Measurements from ENCODE around the gene IFIT3. TPM values are rescaled to one million over a fixed set of nuclear protein-coding genes. Genes with fewer than 3 reads are reported as not detected.

The IFIT3 gene
- total and polyA plus RNA-seq, 12 donors = 8.1 to 88.6 (median 26.7) TPM

DNA sequence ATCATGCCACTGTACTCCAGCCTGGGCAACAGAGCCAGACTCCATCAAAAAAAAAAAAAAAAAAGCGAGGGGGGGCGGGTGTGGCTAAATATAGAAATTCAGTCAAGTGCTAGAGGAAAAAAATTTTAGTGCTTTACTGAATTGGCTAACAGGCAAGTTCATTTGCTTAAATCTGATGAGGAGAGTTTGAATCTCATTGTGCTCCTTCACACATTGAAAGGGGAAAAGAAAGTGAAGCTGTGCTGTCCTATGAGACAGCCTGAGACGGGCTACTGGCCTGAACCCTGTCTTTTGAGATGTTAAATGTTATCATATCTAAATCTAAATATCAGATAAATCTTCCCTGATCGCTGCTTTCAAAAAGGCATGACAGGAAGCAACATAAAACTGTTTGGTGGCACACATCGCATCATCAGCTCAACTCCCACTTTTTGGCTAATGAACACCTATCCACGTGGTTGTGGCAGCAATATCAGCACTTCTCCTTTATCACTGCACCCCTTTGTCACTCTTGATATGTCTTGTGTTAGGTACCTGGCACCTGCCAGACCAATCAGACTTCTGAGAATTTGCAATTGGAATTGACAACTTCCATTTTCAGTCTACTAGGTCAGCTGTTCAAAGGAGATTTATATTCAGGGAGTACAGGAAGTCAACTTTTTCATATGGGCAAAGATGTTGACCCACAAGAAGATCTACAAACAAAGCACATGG is 36.1 kb downstream of the IFIT3 start:
- WGBS, 4 donors = 73 to 77% (median 76%) methylated on average over 6 of the region's 6 CpGs
- TF ChIP-seq CTCF (IDR thresholded peaks at IDR 0.05) (no peak), POLR2A (IDR thresholded peaks at IDR 0.05) (no peak)
- no peak for DNase-seq
- H3K9me3 ChIP-seq (replicated peaks in 1 of 3) = no peaks in the 10 kb centered on the region
- H3K27me3 ChIP-seq = no peaks in the 10 kb centered on the region
- H3K4me3 ChIP-seq = no peak overlapping the region
- intact Hi-C loops (cut with DNase I) = no loop called here
- H3K27ac ChIP-seq = no peak overlapping the region
- H3K36me3 ChIP-seq (replicated peaks in 1 of 2) = no peaks in the 10 kb centered on the region
- peaks cover under 1 to 12% of the 10 kb centered on the region in 2 donors for H3K4me1 ChIP-seq (replicated peaks in 1 of 2)

- no peak overlapping the region for H3K4me3 ChIP-seq
These were observed 36.7 kb downstream of the IFIT3 start for GRCh38 chr10:89364531-89364930.

DNA sequence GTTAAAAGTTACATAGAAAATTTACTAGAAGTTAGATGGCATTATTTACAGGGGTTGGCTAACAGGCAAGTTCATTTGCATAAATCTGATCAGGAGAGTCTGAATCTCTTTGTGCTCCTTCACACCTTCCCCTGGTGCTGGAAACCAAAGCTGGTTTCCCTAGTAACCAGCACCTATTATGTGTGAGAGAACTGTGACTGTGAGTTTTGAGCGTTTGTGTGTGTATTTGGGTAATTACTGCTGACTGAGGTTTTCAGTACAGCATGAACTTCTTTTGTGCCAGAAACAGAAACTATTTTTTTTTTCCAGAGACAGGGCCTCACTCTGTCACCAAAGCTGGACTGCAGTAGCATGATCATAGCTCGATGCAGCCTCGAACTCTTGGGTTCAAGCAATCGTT is 39.7 kb downstream of the IFIT3 start:
- no peak for TF ChIP-seq CTCF (IDR thresholded peaks at IDR 0.05)
- no peak for TF ChIP-seq POLR2A (IDR thresholded peaks at IDR 0.05)
- WGBS, 4 donors = 55 to 73% (median 65%) methylated on average over 4 of the region's 4 CpGs
- intact Hi-C loops (cut with DNase I) = no loop called here

More at GRCh38 chr10:89364531-89364930, 36.7 kb downstream of the IFIT3 start:
- DNase-seq = no peak
- intact Hi-C loops (cut with DNase I) = no loop called here
- H3K36me3 ChIP-seq (replicated peaks in 1 of 2) = no peaks in the 10 kb centered on the region
- H3K9me3 ChIP-seq (replicated peaks in 1 of 3) = no peaks in the 10 kb centered on the region
- 89 to 100% (median 93%) methylated on average over 1 of the region's 1 CpG for WGBS, 4 donors
- no peaks in the 10 kb centered on the region for H3K27me3 ChIP-seq
- peaks cover 6 to 18% of the 10 kb centered on the region in 2 donors for H3K4me1 ChIP-seq (replicated peaks in 1 of 2)
- TF ChIP-seq CTCF (IDR thresholded peaks at IDR 0.05) (no peak), POLR2A (IDR thresholded peaks at IDR 0.05) (no peak)
- no peak overlapping the region for H3K27ac ChIP-seq

GRCh38 chr10:89368129-89368528 is 40.3 kb downstream of the IFIT3 start:
- intact Hi-C loops (cut with DNase I) = no loop called here
- H3K9me3 ChIP-seq (replicated peaks in 1 of 3) = no peaks in the 10 kb centered on the region
- DNase-seq = no peak
- H3K27me3 ChIP-seq = no peaks in the 10 kb centered on the region
- no peak overlapping the region for H3K4me3 ChIP-seq
- no peak overlapping the region for H3K27ac ChIP-seq
- TF ChIP-seq POLR2A (IDR thresholded peaks at IDR 0.05) (no peak), CTCF (IDR thresholded peaks at IDR 0.05) (no peak)
- no peaks in the 10 kb centered on the region for H3K36me3 ChIP-seq (replicated peaks in 1 of 2)
- WGBS, 4 donors = 75 to 100% (median 83%) methylated on average over 1 of the region's 1 CpG
- peaks cover 6 to 21% of the 10 kb centered on the region in 2 donors for H3K4me1 ChIP-seq (replicated peaks in 1 of 2)

More for the DNA sequence above, 39.7 kb downstream of the IFIT3 start:
- H3K4me1 ChIP-seq (replicated peaks in 1 of 2) = peaks cover 6 to 18% of the 10 kb centered on the region in 2 donors
- H3K27ac ChIP-seq = no peak overlapping the region
- H3K9me3 ChIP-seq (replicated peaks in 1 of 3) = no peaks in the 10 kb centered on the region
- no peaks in the 10 kb centered on the region for H3K27me3 ChIP-seq
- DNase-seq = no peak
- H3K36me3 ChIP-seq (replicated peaks in 1 of 2) = no peaks in the 10 kb centered on the region
- no peak overlapping the region for H3K4me3 ChIP-seq
